HepG2 (cell line): ENCODE data around the gene CTF1. TPM values are rescaled to one million over a fixed set of nuclear protein-coding genes. Genes with fewer than 3 reads are reported as not detected.
A peak's percentile ranks its signal among the peaks of the same experiment; 100 is the strongest.

Experiments
- GPBP1L1 ChIP-seq: sonication (generic); formaldehyde crosslinking; IDR thresholded peaks from 2 replicates; pipeline ENCODE4 v1.5.0; 2020; ENCODE audit warnings: mild to moderate bottlenecking, missing genetic modification reagents
- NFKB2 ChIP-seq: sonication (generic); formaldehyde crosslinking; IDR thresholded peaks from 2 replicates; pipeline ENCODE4 v1.4.0; 2020; ENCODE audit warnings: missing genetic modification reagents, borderline replicate concordance
- NFYB ChIP-seq: sonication (generic); formaldehyde crosslinking; IDR thresholded peaks from 2 replicates; pipeline ENCODE4 v1.4.0; 2020; ENCODE audit warnings: missing genetic modification reagents
- NR2F2 ChIP-seq: IDR thresholded peaks from 2 replicates; pipeline ENCODE4 v1.6.1; 2012; ENCODE audit warnings: low read depth, inconsistent platforms, borderline replicate concordance
- RCOR2 ChIP-seq: IDR thresholded peaks from 2 replicates; pipeline ENCODE4 v1.6.1; 2016; ENCODE audit warnings: missing biosample characterization, missing genetic modification reagents
- SNAI1 ChIP-seq: sonication (generic); formaldehyde crosslinking; IDR thresholded peaks from 2 replicates; pipeline ENCODE4 v1.5.0; 2020; ENCODE audit warnings: mild to moderate bottlenecking, missing genetic modification reagents, borderline replicate concordance
- SP1 ChIP-seq, 2 experiments: fragments of 450-650 bp in 1 of 2; sonication (generic) in 1 of 2; formaldehyde crosslinking in 1 of 2; IDR thresholded peaks; 2 replicates each; pipeline versions ENCODE4 v1.4.0 to v1.6.1; 2016 to 2020; ENCODE audit warnings: missing genetic modification reagents in 1 of 2
- SRSF4 ChIP-seq: fragments of 200-400 bp; formaldehyde crosslinking; IDR thresholded peaks from one replicate; pipeline ENCODE4 v1.6.1; 2018; ENCODE audit warnings: mild to moderate bottlenecking, low read depth, low read length, moderate library complexity; ENCODE audit not compliant: poor library complexity, severe bottlenecking
- TRIM24 ChIP-seq: sonication (generic); formaldehyde crosslinking; IDR thresholded peaks from 2 replicates; pipeline ENCODE4 v1.8.0; 2022; ENCODE audit warnings: mild to moderate bottlenecking, missing genetic modification reagents
- ZBTB34 ChIP-seq: sonication (generic); formaldehyde crosslinking; IDR thresholded peaks from 2 replicates; pipeline ENCODE4 v1.8.0; 2022; ENCODE audit warnings: mild to moderate bottlenecking, missing genetic modification reagents
- ZBTB40 ChIP-seq, 2 experiments: fragments of 450-650 bp in 1 of 2; sonication (generic) in 1 of 2; formaldehyde crosslinking in 1 of 2; IDR thresholded peaks; 2 replicates each; pipeline versions ENCODE4 v1.6.1 to v1.8.0; 2016 to 2022; ENCODE audit warnings: antibody characterized with exemption in 1 of 2, mild to moderate bottlenecking in 1 of 2, missing genetic modification reagents in 1 of 2
- ZNF138 ChIP-seq: sonication (generic); formaldehyde crosslinking; IDR thresholded peaks from 2 replicates; pipeline ENCODE4 v1.5.0; 2020; ENCODE audit warnings: mild to moderate bottlenecking, low read depth, missing genetic modification reagents
- ZNF337 ChIP-seq: sonication (generic); formaldehyde crosslinking; IDR thresholded peaks from 2 replicates; pipeline ENCODE4 v1.5.1; 2020; ENCODE audit warnings: missing genetic modification reagents, low read depth, mild to moderate bottlenecking, borderline replicate concordance
- ZNF432 ChIP-seq: sonication (generic); formaldehyde crosslinking; IDR thresholded peaks from 2 replicates; pipeline ENCODE4 v1.5.0; 2020; ENCODE audit warnings: missing genetic modification reagents, mild to moderate bottlenecking, borderline replicate concordance
- ZNF510 ChIP-seq: sonication (generic); formaldehyde crosslinking; IDR thresholded peaks from 2 replicates; pipeline ENCODE4 v1.4.0; 2020; ENCODE audit warnings: low read depth, mild to moderate bottlenecking, missing genetic modification reagents
- ZNF576 ChIP-seq: sonication (generic); formaldehyde crosslinking; IDR thresholded peaks from 2 replicates; pipeline ENCODE4 v1.4.0; 2020; ENCODE audit warnings: mild to moderate bottlenecking, missing genetic modification reagents
- polyA plus RNA-seq, 8 experiments: library from polyadenylated mRNA; depleted of rRNA in 3 of 8; stranded (reverse) in 7 of 8; unstranded in 1 of 8; fragments of >200 nt; fragmentation: Illumina TruSeq in 4 of 8; extraction: Trizol in 4 of 8; gene quantifications; 2 replicates each; pipeline versions ENCODE4 v1.2.1 to v1.2.3, GENCODE V29; 2011 to 2016; ENCODE audit warnings: low read depth in 4 of 8, missing spikeins in 1 of 8, mixed read lengths in 1 of 8; ENCODE audit not compliant: insufficient read depth in 1 of 8
- total RNA-seq, 5 experiments: library from RNA; depleted of rRNA; stranded (reverse); fragments of >200 nt; fragmentation: Illumina TruSeq; extraction: Trizol; gene quantifications; 2 replicates each; pipeline ENCODE4 v1.2.3, GENCODE V29; 2016; ENCODE audit warnings: low read depth in 1 of 5

Gene CTF1
- total and polyA plus RNA-seq, 2 of the 13 experiments (the other 11 are each of a cell fraction or from before 2014, with no cell fraction given): 0.13 to 1.8 TPM

- TF ChIP-seq ZNF576 (CRISPR knock-in tag) (no peak), SP1 (IDR thresholded peaks at IDR 0.05) (no peak), SP1 (CRISPR knock-in tag; IDR thresholded peaks at IDR 0.05) (peak; percentile 83), NFKB2 (CRISPR knock-in tag) (no peak), ZNF138 (CRISPR knock-in tag) (no peak; the same call in 1 of the 2 replicates), ZNF510 (CRISPR knock-in tag) (no peak; the same call in 1 of the 2 replicates), ZNF337 (no peak), GPBP1L1 (CRISPR knock-in tag) (no peak), ZNF432 (CRISPR knock-in tag) (no peak), ZBTB34 (CRISPR knock-in tag) (no peak), NR2F2 (0 out of 2 replicates have a peak, but pooled peaks have one; percentile 48), ZBTB40 (IDR thresholded peaks at IDR 0.05) (peak; percentile 77), ZBTB40 (CRISPR knock-in tag; IDR thresholded peaks at IDR 0.05) (peak; percentile 34; the same call in 1 of the 2 replicates), NFYB (peak; percentile 59), SNAI1 (CRISPR knock-in tag) (0 out of 2 replicates have a peak, but pooled peaks have one; percentile 40), SRSF4 (no peak), TRIM24 (CRISPR knock-in tag) (no peak), RCOR2 (CRISPR knock-in tag) (no peak)
Measured at GRCh38 chr16:30922420-30922959, 26.1 kb downstream of the CTF1 start (continued).
